NCI-H2171 (cell line): Measurements from ENCODE around the gene MRPL9.

Experiments
- DNase-seq: peaks from one replicate; lab custom pipeline; 2025; lab: John Stamatoyannopoulos, UW

Gene MRPL9

DNA sequence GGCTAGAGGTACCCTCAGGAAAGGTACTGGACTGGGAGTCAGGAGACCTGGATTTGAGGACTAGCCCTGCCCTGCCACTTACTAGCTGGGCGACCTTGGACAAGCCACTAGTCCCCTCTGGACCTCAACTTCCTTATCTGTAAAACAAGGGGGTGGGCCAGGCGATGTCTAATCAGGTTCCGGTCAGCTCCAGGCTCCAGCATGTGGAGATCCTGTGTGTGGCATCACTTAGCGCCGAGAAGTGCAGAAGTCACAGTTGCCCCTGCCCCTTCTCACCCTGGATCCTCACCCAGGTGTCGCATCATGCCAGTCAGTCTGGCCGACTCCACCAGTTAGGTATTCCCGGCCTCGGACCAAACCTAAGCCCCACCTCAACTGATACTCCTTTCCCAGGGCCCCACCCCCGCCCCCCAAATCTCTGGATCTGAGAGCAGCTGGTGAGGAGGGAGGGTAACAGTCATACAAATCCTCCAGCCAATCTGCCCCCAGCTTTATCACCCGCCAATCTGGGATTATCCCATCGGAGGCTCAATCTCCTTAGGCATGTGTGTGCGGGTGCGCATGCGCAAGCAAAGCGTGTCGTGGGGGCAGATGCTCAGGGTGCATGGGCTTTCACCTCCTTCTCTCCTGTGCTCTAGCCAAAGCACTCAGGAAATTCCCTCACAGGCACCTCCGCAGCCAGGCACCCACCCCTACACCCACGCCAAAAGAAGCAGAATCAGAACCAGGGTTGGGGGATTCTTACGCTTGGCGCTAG, 52.1 kb downstream of the MRPL9 start:
- DNase-seq: no peak

DNA sequence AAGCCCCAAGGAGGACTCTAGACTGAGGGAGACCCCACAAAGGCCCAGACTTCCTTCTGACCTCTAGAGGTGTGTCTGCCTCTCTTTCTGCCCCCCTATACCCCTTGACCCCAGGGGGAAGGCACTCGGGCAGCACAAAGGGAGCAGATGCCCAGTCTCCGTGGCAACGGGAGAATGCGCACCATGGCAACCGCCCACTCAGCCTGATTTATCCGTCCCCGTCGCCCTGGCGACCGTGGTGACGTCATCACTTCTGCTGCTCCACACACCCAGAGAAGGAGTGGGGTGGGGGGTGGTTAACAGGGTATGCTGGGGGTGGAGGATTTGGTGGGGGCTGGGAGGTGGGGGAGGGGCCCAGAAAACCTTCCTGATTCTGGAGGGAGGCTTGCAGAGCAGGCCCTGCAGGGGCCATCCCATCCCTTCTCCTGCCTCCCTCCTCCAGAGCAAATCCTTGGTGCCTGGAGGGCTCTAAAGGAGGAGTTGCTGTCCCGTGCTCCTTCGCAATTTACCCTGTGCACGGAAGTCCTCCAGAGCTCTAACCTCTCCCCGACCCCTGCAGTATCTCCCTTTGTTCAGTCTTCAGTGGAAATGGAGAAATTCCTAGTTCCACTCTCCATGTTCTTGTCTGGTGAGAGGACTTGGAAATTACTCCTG, 53.0 kb downstream of the MRPL9 start:
- peak; percentile 19 for DNase-seq
